K562 (cell line): ENCODE data around the gene GGA3. TPM values are rescaled to one million over a fixed set of nuclear protein-coding genes. Genes with fewer than 3 reads are reported as not detected.

Source experiments
- CHD7 ChIP-seq: fragments of 200-600 bp; sonication (generic); IDR thresholded peaks from one replicate; pipeline ENCODE4 v1.6.1; 2012; ENCODE audit warnings: mild to moderate bottlenecking, low read depth, low read length, inconsistent platforms
- RBM25 ChIP-seq: fragments of 200-400 bp; formaldehyde crosslinking; IDR thresholded peaks from 2 replicates; pipeline ENCODE4 v1.6.1; 2018; ENCODE audit warnings: low read length, low read depth, moderate library complexity; ENCODE audit not compliant: severe bottlenecking
- ZNF175 ChIP-seq: fragments of 200-800 bp; sonication (Bioruptor generic); IDR thresholded peaks from 2 replicates; pipeline ENCODE4 v1.6.1; 2016; ENCODE audit warnings: low read depth, mild to moderate bottlenecking, missing genetic modification characterization, missing compliant biosample characterization
- polyA plus RNA-seq, 8 experiments: library from polyadenylated mRNA; depleted of rRNA in 4 of 8; stranded (reverse) in 5 of 8; unstranded in 3 of 8; fragments of >200 nt; fragmentation: Nextera tagmentation in 2 of 8; fragmentation: Illumina TruSeq in 1 of 8; extraction: Ambion mirVana in 2 of 8; extraction: Trizol in 1 of 8; gene quantifications; 2 replicates each; pipeline versions ENCODE4 v1.2.1 to v1.2.3, GENCODE V29; 2011 to 2014; ENCODE audit warnings: inconsistent platforms in 1 of 8, missing spikeins in 1 of 8
- total RNA-seq, 7 experiments: library from RNA; depleted of rRNA in 6 of 7; stranded (reverse); fragments of >200 nt in 6 of 7; fragmentation: Illumina TruSeq in 2 of 7; extraction: Trizol in 2 of 7; gene quantifications; 2 replicates each; pipeline versions ENCODE4 v1.2.1 to v1.2.3, GENCODE V29; 2011 to 2021; ENCODE audit warnings: low replicate concordance in 1 of 7

GGA3 gene
- total and polyA plus RNA-seq, 9 of the 15 experiments (the other 6 are each of a cell fraction or from before 2014, with no cell fraction given) = 5.7 to 64.9 (median 25.4) TPM

- TF ChIP-seq CHD7 (peak; percentile 36), RBM25 (peak; percentile 90), ZNF175 (CRISPR knock-in tag) (no peak)
- TF ChIP-seq, all 486 proteins: peak for 13
These were observed 5.1 kb upstream of the GGA3 start (continued) for GRCh38 chr17:75266316-75267152.
